K562 (cell line): ENCODE data around the gene RIN3. TPM values are rescaled to one million over a fixed set of nuclear protein-coding genes. Genes with fewer than 3 reads are reported as not detected.
A peak's percentile ranks its signal among the peaks of the same experiment; 100 is the strongest.

Experiments
- ELF2 ChIP-seq: fragments of 250-450 bp; sonication (Bioruptor Pico); IDR thresholded peaks from 2 replicates; pipeline ENCODE4 v1.5.0; 2021; ENCODE audit warnings: mild to moderate bottlenecking
- ELK3 ChIP-seq: fragments of 450-650 bp; formaldehyde crosslinking; IDR thresholded peaks from 2 replicates; pipeline ENCODE4 v1.4.0; 2020; ENCODE audit warnings: mild to moderate bottlenecking
- FIP1L1 ChIP-seq: fragments of 200-400 bp; formaldehyde crosslinking; IDR thresholded peaks from 2 replicates; pipeline ENCODE4 v1.6.1; 2018; ENCODE audit warnings: mild to moderate bottlenecking, low read depth, low read length; ENCODE audit not compliant: poor library complexity, severe bottlenecking
- FOXK1 ChIP-seq: sonication (generic); formaldehyde crosslinking; IDR thresholded peaks from 2 replicates; pipeline ENCODE4 v1.8.0; 2022; ENCODE audit warnings: missing genetic modification reagents, mild to moderate bottlenecking, borderline replicate concordance
- FOXP1 ChIP-seq: sonication (generic); formaldehyde crosslinking; IDR thresholded peaks from 2 replicates; pipeline ENCODE4 v1.8.0; 2022; ENCODE audit warnings: mild to moderate bottlenecking, missing genetic modification reagents
- IRF1 ChIP-seq: sonication (generic); formaldehyde crosslinking; IDR thresholded peaks from 2 replicates; pipeline ENCODE4 v1.8.0; 2022; ENCODE audit warnings: missing genetic modification reagents, mild to moderate bottlenecking, borderline replicate concordance
- L3MBTL2 ChIP-seq: fragments of 450-650 bp; IDR thresholded peaks from 2 replicates; pipeline ENCODE4 v1.6.1; 2016; ENCODE audit warnings: mild to moderate bottlenecking, moderate library complexity
- MAX ChIP-seq: sonication (generic); formaldehyde crosslinking; IDR thresholded peaks from 2 replicates; pipeline ENCODE4 v1.9.0; 2022; ENCODE audit warnings: mild to moderate bottlenecking, missing genetic modification reagents
- MBD1 ChIP-seq: fragments of 250-450 bp; sonication (Bioruptor Pico); IDR thresholded peaks from 2 replicates; pipeline ENCODE4 v1.8.0; 2022; ENCODE audit warnings: inconsistent platforms
- MCM7 ChIP-seq, 2 experiments: fragments of 450-650 bp; IDR thresholded peaks; 2 replicates each; pipeline ENCODE4 v1.6.1; 2016 to 2018
- MEF2A ChIP-seq: IDR thresholded peaks from 2 replicates; pipeline ENCODE4 v1.6.1; 2011; ENCODE audit warnings: low read depth, mild to moderate bottlenecking, low read length, moderate library complexity; ENCODE audit not compliant: control insufficient read depth
- NR3C1 ChIP-seq: sonication (generic); formaldehyde crosslinking; IDR thresholded peaks from 2 replicates; pipeline ENCODE4 v1.8.1; 2022; ENCODE audit warnings: missing genetic modification reagents
- NRF1 ChIP-seq, 2 experiments: fragments of 450-650 bp; IDR thresholded peaks in 1 of 2; conservative IDR thresholded peaks in 1 of 2; 2 replicates each; pipeline ENCODE4 v1.6.1; 2014; ENCODE audit warnings: mild to moderate bottlenecking in 2 of 2
- NUFIP1 ChIP-seq: fragments of 450-650 bp; IDR thresholded peaks from 2 replicates; pipeline ENCODE4 v1.6.1; 2018; ENCODE audit not compliant: partially characterized antibody
- SMAD2 ChIP-seq: fragments of 150-350 bp; IDR thresholded peaks from 2 replicates; pipeline ENCODE4 v1.6.1; 2014; ENCODE audit warnings: low read depth, mild to moderate bottlenecking, low read length
- XRCC3 ChIP-seq: fragments of 450-650 bp; IDR thresholded peaks from 2 replicates; pipeline ENCODE4 v1.6.1; 2017; ENCODE audit warnings: mild to moderate bottlenecking, moderate library complexity
- ZBTB33 ChIP-seq: sonication (generic); formaldehyde crosslinking; IDR thresholded peaks from 2 replicates; pipeline ENCODE4 v1.8.1; 2023; ENCODE audit warnings: mild to moderate bottlenecking, missing genetic modification reagents
- ZBTB43 ChIP-seq: sonication (generic); formaldehyde crosslinking; IDR thresholded peaks from 2 replicates; pipeline ENCODE4 v1.8.0; 2023; ENCODE audit warnings: mild to moderate bottlenecking, missing genetic modification reagents
- ZNF217 ChIP-seq: sonication (generic); formaldehyde crosslinking; IDR thresholded peaks from 2 replicates; pipeline ENCODE4 v1.8.0; 2022; ENCODE audit warnings: mild to moderate bottlenecking, missing genetic modification reagents
- ZNF280B ChIP-seq: fragments of 250-450 bp; sonication (Bioruptor Pico); IDR thresholded peaks from 2 replicates; pipeline ENCODE4 v1.5.1; 2021; ENCODE audit warnings: mild to moderate bottlenecking
- polyA plus RNA-seq, 8 experiments: library from polyadenylated mRNA; depleted of rRNA in 4 of 8; stranded (reverse) in 5 of 8; unstranded in 3 of 8; fragments of >200 nt; fragmentation: Nextera tagmentation in 2 of 8; fragmentation: Illumina TruSeq in 1 of 8; extraction: Ambion mirVana in 2 of 8; extraction: Trizol in 1 of 8; gene quantifications; 2 replicates each; pipeline versions ENCODE4 v1.2.1 to v1.2.3, GENCODE V29; 2011 to 2014; ENCODE audit warnings: inconsistent platforms in 1 of 8, missing spikeins in 1 of 8
- total RNA-seq, 7 experiments: library from RNA; depleted of rRNA in 6 of 7; stranded (reverse); fragments of >200 nt in 6 of 7; fragmentation: Illumina TruSeq in 2 of 7; extraction: Trizol in 2 of 7; gene quantifications; 2 replicates each; pipeline versions ENCODE4 v1.2.1 to v1.2.3, GENCODE V29; 2011 to 2021; ENCODE audit warnings: low replicate concordance in 1 of 7

RIN3 gene
- total and polyA plus RNA-seq, 9 of the 15 experiments (the other 6 are each of a cell fraction or from before 2014, with no cell fraction given): 0.01 to 0.49 (median 0.08) TPM; not detected in 5

- TF ChIP-seq ZNF280B (CRISPR knock-in tag): no peak
- TF ChIP-seq ZBTB33 (CRISPR knock-in tag): peak; percentile 61; the same call in 1 of the 2 replicates
- TF ChIP-seq ELK3 (CRISPR knock-in tag): no peak
- no peak for TF ChIP-seq NR3C1 (CRISPR knock-in tag)
- no peak for TF ChIP-seq XRCC3
- TF ChIP-seq MBD1 (CRISPR knock-in tag): no peak
- TF ChIP-seq SMAD2: no peak
- no peak for TF ChIP-seq IRF1 (CRISPR knock-in tag)
- TF ChIP-seq NRF1 (conservative IDR thresholded peaks at IDR 0.05 in 1 of 2, IDR thresholded peaks at IDR 0.05 in 1 of 2): peak; percentile 65 to 71
- TF ChIP-seq FIP1L1: peak; percentile 43
- peak; percentile 31; the same call in 1 of the 2 replicates for TF ChIP-seq L3MBTL2
- no peak for TF ChIP-seq FOXP1 (CRISPR knock-in tag)
- TF ChIP-seq NUFIP1: no peak
- no peak for TF ChIP-seq ZBTB43 (CRISPR knock-in tag)
- TF ChIP-seq FOXK1: no peak
- no peak for TF ChIP-seq MAX (CRISPR knock-in tag)
- TF ChIP-seq ZNF217 (CRISPR knock-in tag): no peak
- TF ChIP-seq MCM7 (IDR thresholded peaks at IDR 0.05): no peak
- TF ChIP-seq ELF2 (CRISPR knock-in tag): no peak
- no peak for TF ChIP-seq MEF2A
Observed at GRCh38 chr14:92686900-92687427, 173.4 kb downstream of the RIN3 start (continued).
